Measurements from ENCODE around the gene PTPRA.
"Not testable (repeated sequence)": the region's sequence is repeated elsewhere in the genome, so short reads cannot be mapped to it uniquely, and the experiment has no call there.

Gene PTPRA

GRCh38 chr20:3046677-3047462 is 173.6 kb downstream of the PTPRA start:
- DNase-seq, result no peak

DNA sequence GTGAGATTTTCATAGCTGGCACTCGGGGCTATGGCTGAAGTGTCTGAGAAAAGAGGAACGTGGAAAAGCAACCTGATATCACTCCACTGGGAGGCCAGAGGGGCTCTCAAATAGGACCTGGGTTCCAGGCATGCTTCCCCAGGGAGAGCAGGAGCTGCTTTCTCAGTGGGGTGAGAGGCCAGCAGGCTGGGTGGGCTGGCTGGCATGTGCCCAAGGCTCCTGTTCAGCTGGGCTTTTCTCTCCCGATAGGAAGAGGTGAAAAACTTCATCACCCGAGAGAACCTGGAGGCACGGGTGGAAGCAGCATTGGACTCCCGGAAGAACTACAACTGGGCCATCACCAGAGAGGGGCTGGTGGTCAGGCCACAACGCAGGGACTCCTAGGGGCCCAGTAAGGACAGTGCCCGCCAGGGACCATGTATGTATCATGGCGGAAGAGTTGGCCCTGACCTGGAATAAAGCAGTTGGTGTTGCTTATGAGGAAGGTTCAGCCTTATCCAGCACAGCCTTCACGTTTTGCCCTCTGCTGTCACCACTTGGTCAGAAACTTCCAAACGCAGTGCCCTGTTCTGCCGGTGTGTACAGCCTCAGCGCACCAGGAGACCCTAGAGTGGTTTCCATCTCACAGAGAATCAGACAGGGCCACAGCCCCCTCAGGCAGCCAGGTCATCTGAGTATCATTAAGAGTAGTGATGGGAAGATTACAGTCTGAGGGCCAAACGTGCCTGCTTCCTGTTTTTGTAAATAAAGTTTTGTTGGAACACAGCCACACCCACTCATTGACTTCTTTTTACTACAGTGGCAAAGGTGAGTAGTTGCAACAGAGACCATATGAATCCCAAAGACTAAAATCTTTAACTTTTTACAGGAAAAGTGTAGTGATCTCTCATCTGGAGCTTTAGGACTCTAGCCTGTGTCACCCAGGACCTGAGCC is 174.5 kb downstream of the PTPRA start:
- no peak for DNase-seq

DNA sequence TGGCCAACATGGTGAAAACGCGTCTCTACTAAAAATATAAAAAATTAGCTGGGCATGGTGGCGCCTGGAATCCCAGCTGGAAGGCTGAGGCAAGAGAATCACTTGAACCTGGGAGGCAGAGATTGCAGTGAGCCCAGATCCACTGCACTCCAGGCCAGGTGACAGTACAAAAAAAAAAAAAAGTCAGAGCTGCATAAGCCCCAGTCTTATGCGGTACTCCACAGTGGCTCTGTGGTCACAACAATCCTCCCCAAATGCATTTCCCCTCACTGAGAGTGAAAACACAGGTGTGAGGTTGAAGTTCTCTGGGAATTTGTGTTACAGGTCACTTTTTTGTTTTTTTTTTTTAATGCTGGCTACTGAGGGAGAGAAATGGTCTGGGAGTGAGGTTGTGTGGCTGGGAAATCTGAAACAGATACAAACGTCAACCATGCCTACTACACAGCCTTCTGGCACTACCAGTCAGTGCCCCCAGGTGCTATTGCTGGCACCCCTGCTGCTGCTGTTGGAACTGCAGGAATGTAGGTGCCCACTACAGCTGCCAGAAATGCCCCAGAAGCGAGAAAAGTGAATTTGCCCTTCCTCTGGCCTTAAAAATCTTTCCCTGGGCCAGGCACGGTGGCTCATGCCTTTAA is 178.2 kb downstream of the PTPRA start:
- no peak for DNase-seq

- DNase-seq, result no peak
Observed at GRCh38 chr20:3059489-3059888, 186.2 kb downstream of the PTPRA start.

- DNase-seq, result not testable (repeated sequence)
Observed at GRCh38 chr20:3064119-3064518, 190.8 kb downstream of the PTPRA start.

DNA sequence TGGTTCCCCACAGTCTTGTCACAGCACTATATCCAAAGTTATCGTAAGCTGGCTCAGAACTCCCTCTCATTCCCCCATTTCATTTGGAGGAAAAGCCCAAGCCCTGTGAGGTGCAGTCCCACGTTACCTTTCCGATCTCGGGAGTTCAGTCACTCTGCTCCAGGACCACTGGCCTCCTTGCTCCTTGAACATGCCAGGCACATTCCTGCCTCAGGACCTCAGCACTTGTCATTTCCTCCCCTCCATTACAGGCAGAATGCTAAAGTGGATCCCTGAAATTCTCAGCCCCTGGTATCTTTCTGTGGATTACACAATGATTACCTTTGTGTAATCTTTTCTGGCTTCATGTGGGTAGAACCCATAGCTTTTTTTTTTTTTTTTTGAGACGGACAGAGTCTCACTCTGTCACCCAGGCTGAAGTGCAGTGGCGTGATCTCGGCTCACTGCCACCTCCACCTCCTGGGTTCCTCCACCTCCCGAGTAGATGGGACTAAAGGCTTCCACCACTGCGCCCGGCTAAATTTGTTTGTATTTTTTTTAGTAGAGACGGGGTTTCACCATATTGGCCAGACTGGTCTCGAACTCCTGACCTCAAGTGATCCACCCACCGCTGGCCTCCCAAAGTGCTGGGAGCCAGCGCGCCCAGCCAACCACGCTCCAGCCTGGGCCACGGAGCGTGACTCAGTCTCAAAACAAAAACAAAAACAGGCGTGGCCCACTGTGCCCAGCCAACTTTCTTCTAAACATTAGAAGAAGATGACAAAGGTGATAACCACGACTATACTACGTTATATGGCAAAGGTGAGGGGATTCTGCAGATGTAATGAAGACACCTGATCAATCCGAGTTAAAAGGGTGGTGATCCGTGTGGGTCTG is 194.1 kb downstream of the PTPRA start:
- DNase-seq, result no peak

DNA sequence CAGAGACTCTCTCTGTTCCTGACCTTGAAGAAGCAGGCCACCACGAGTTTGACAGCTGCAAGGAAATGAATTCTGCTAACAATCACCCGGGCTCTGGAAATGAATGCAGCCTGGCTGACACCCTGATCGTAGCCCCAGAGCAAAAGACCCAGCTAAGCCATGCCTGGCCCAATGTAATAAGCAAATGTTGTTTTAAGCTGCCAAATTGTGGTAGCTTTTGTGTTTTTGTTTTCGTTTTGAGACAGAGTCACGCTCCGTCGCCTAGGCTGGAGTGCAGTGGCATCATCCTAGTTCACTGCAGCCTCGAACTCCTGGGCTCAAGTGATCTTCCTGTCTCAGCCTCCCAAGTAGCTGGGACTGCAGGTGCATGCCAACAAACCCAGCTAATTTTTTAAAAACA is 194.8 kb downstream of the PTPRA start:
- no peak for DNase-seq

DNA sequence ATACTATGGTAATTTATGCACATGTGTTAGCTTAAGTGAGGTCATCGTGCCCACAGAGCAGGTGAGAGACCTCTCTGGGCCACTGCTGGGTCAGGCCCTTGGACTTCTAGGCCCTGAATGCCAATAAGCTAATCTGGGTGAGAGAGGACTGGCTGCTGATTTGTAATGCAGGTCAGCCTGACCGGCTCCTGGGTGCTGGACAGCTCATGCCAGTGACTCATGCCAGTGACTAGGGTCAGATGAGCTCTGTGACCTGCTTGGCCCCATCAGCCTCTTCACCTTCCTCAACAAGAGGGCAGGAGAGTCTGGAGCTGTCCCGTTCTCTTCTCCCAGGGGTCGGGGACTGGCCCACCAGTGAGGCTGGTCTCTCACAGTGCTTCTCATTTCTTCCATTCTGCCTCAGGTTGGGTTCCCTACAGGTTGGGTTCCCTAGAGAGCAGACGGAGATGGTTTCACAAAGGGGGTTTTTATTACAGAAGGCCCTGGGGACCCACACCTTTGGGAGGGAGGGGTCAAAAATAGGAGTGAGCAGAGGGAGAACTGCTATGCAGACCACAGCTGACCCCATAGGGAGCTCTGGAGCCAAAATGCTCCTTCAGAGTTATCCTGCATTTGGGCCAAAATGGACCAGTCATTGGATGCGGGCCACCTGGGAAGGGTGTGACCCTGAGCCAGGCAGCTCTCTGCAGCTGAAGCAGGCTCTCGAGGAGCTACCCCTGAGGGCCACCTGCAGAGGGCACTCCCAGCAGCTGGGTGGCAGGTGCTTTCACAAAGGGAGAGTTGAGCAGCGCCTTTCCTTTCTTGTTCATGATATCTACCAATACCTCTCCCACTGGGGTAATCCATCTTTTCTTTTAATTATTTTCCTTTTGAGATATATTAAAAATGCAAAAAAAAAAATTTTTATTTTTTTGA is 196.0 kb downstream of the PTPRA start:
- DNase-seq, result peak; percentile 32

- DNase-seq, result no peak
Observed at GRCh38 chr20:3070725-3071124, 197.4 kb downstream of the PTPRA start.

DNA sequence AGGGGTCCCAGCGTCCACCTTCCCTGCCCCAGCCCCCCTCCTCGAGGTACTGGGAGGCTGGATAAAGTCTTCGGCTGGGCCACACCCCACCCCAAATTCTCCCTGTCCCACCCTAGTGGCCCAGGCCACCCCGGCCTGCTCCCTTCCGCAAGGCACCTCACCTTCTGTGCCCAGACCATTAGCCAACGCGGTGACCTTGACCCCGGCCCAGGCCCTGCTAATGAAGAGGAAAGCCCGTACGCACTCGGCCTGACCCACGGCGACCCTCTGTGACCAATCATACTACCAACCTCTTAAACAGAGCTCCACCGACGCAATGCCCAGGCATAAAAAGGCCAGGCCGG is 198.0 kb downstream of the PTPRA start:
- DNase-seq, result no peak

GRCh38 chr20:3071610-3072529 is 198.6 kb downstream of the PTPRA start, which contains the start of gene OXT:
TSS of gene OXT (plus strand) at chr20:3071620. CDS start at chr20:3071656, 36 bp downstream.
- DNase-seq, result peak; percentile 80

DNA sequence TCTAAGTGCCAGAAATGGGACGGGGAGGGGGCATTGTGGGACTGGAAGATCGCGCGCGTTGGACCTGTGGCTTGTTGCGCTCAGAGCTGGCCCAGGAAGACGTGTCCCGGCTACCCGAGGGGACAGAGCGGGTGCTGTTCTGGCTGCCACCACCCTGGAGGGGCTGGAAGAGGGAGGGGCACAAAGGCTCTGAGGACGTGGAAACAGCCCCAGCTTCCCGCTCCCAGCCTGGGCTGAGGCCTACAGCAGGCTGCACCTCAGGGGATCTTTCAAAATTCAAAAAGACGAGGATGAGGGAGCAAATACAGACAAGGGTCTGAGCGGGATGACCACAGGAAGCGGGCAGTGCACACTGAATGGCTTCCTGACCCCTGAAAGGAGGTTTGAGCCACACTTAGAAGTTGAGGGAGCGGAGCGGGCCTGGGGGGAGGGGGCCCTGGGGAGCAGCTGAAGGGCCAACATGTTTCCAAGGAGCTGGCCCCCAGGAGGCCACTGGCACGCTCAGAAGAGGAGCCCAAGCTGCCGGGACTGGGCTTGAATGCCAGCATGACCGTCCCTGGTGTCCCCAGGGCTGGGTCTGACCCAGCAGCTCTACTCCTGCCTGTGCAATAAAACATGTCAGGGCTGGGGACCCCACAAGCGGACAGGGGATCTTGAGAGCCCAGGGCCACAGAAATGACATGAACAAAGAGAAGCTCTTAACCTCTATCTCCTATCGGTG is 199.4 kb downstream of the PTPRA start:
- DNase-seq, result no peak

- not testable (repeated sequence) for DNase-seq
Observed at GRCh38 chr20:3073251-3073643, 200.0 kb downstream of the PTPRA start.

DNA sequence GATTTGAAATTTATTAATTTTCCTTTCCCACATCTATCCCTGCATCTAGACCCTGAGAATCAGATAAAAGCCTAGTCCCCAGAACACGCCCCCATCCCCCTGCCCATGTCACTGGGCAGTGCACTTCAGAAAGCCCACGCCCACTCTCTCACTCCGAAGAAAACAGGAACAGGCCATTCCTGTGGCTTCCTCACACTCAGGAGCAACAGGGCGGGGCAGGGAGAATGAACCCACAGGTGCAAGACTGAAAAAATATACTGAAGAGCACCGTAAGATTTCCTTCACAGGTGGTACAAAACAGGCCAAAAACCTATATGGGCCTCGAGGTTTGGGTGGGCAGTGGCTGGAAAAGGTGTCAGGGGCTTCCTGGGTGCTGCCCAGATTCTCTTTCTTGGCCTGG is 201.5 kb downstream of the PTPRA start:
- no peak for DNase-seq

GRCh38 chr20:3075315-3075714 is 202.0 kb downstream of the PTPRA start:
- DNase-seq, result not testable (repeated sequence)

GRCh38 chr20:3077618-3078134 is 204.4 kb downstream of the PTPRA start:
- DNase-seq, result no peak

- no peak for DNase-seq
Observed at GRCh38 chr20:3080939-3081388, 207.7 kb downstream of the PTPRA start.

GRCh38 chr20:3081641-3082040 is 208.4 kb downstream of the PTPRA start:
- no peak for DNase-seq

DNA sequence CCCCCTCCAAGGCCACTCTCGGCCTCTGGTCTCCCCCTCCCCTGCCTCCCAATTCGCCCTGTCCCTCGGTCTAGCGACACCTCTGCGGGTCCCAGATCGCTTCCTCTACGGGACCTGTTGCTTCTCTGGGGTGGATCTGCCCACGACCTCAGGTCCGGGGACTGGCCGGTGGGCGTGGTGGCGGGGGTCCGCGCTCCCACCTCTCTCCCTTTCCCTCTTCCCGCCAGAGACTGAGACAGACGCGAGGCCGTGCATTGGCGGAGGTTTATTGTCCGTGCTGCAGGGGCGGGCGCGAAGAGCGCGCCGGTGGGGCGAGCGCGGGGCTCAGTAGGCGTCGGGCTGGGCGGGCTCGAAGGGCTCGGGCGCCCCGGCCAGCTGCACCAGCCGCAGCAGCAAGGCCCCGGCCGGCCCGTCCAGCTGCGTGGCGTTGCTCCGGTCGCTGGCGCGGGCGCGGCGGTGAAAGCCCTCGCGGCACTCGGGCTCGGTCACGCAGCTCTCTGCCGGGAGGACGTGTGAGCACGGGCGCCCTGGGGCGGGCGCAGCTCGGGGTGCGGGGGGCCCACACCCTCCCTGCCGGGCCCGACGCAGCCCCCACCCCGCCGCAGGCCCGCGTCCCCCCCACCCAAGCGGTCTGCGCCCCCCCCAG is 209.1 kb downstream of the PTPRA start:
- DNase-seq, result peak; percentile 30

All from stimulated activated CD4-positive, alpha-beta T cell treated with anti-CD3 and anti-CD28 coated beads, Interleukin-15, amount 100 ng/mL, for 24 hours (primary cell).